Transverse colon (tissue), 4 donors: ENCODE measurements around the gene PAXIP1. TPM values are rescaled to one million over a fixed set of nuclear protein-coding genes. Genes with fewer than 3 reads are reported as not detected.

Experiments used
- DNase-seq: peaks from one replicate; pipeline ENCODE4 v3.0.0-alpha.2; 2019
- H3K27ac ChIP-seq, 4 donors: fragments of 200-600 bp; sonication (generic); 2 replicates each; pipeline ENCODE4 v1.5.1; 2016 to 2018; ENCODE audit warnings: inconsistent platforms in 4 of 4
- H3K27me3 ChIP-seq: fragments of 200-600 bp; sonication (generic); 2 replicates; pipeline ENCODE4 v1.5.1; 2017; ENCODE audit warnings: inconsistent platforms
- H3K36me3 ChIP-seq, 4 donors: fragments of 200-600 bp; sonication (generic); 2 replicates each; pipeline ENCODE4 v1.5.1; 2017 to 2019; ENCODE audit warnings: inconsistent platforms in 4 of 4
- H3K4me1 ChIP-seq, 4 donors: fragments of 200-600 bp; sonication (generic); 2 replicates each; pipeline ENCODE4 v1.5.1; 2017 to 2020; ENCODE audit warnings: inconsistent platforms in 4 of 4
- H3K4me3 ChIP-seq, 4 donors: fragments of 200-600 bp; sonication (generic); 1 replicate in 1 of 4; 2 replicates in 3 of 4; pipeline versions ENCODE4 v1.5.1 to v1.6.1; 2017 to 2019; ENCODE audit warnings: inconsistent platforms in 4 of 4
- H3K9me3 ChIP-seq, 2 donors: fragments of 200-600 bp; sonication (generic); 2 replicates each; pipeline ENCODE4 v1.5.1; 2017 to 2019; ENCODE audit warnings: inconsistent platforms in 2 of 2
- EP300 ChIP-seq: sonication (generic); formaldehyde crosslinking; IDR thresholded peaks from one replicate; pipeline ENCODE4 v1.6.1; 2017; ENCODE audit warnings: antibody characterized with exemption, low read depth
- POLR2A ChIP-seq: fragments of 450-650 bp; IDR thresholded peaks from one replicate; pipeline ENCODE4 v1.6.1; 2016; ENCODE audit warnings: antibody characterized with exemption, mild to moderate bottlenecking, moderate library complexity
- POLR2AphosphoS5 ChIP-seq, 3 donors: sonication (generic); formaldehyde crosslinking; IDR thresholded peaks; one replicate each; pipeline ENCODE4 v1.6.1; 2016; ENCODE audit warnings: antibody characterized with exemption in 3 of 3
- WGBS, 2 donors: methylation state at CpG; one replicate each; pipeline ENCODE4 v1.1.5; 2018; ENCODE audit warnings: low coverage in 1 of 2; 5-methylcytosine and 5-hydroxymethylcytosine counted together
- in situ Hi-C, 4 donors: fragments of 200-750 bp; cut with MboI; loops; one replicate each; pipeline versions ENCODE4 v1.15.0 to v1.15.1; 2017; ENCODE audit warnings: low sequenced_read_pairs in 3 of 4, low pct_ligation_motif_present in 1 of 4, low pct_unique_long_range_greater_than_20kb in 1 of 4
- intact Hi-C: fragments of 100-400 bp; cut with DNase I; formaldehyde crosslinking; loops from one replicate; pipeline ENCODE4 v1.15.1; 2023; ENCODE audit warnings: low total_unique reads
- total RNA-seq, 4 donors: library from RNA; depleted of rRNA; stranded (reverse); fragments of >200 nt; gene quantifications; one replicate each; pipeline ENCODE4 v1.1.0, GENCODE V29; 2016
- TF ChIP-seq, protein P1 (sequence below), 5 experiments: fragments of 200-600 bp in 3 of 5; fragments of 450-650 bp in 2 of 5; sonication (generic) in 3 of 5; IDR thresholded peaks; 1 replicate in 2 of 5; 2 replicates in 3 of 5; pipeline ENCODE4 v1.5.1; 2016 to 2017; ENCODE audit warnings: antibody characterized with exemption in 5 of 5, inconsistent platforms in 3 of 5, mild to moderate bottlenecking in 2 of 5, moderate library complexity in 1 of 5

Gene PAXIP1
- total RNA-seq, 4 donors from 2014 or later = 8.2 to 410 (median 13.3) TPM

- H3K27ac ChIP-seq = no peak overlapping the region
- intact Hi-C loops = no loop called here
- WGBS, 2 donors = 83% methylated on average over 13 of the region's 13 CpGs; no CpG with 5 or more reads in 1 of the 2 donors
- no peaks in the 10 kb centered on the region for H3K9me3 ChIP-seq
- no peak for TF ChIP-seq POLR2AphosphoS5 (IDR thresholded peaks at IDR 0.05)
- TF ChIP-seq, protein P1, sequence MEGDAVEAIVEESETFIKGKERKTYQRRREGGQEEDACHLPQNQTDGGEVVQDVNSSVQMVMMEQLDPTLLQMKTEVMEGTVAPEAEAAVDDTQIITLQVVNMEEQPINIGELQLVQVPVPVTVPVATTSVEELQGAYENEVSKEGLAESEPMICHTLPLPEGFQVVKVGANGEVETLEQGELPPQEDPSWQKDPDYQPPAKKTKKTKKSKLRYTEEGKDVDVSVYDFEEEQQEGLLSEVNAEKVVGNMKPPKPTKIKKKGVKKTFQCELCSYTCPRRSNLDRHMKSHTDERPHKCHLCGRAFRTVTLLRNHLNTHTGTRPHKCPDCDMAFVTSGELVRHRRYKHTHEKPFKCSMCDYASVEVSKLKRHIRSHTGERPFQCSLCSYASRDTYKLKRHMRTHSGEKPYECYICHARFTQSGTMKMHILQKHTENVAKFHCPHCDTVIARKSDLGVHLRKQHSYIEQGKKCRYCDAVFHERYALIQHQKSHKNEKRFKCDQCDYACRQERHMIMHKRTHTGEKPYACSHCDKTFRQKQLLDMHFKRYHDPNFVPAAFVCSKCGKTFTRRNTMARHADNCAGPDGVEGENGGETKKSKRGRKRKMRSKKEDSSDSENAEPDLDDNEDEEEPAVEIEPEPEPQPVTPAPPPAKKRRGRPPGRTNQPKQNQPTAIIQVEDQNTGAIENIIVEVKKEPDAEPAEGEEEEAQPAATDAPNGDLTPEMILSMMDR (IDR thresholded peaks at IDR 0.05) = no peak
- no peak for TF ChIP-seq POLR2A
- H3K4me1 ChIP-seq = peaks cover 0 to 8% (median 3%) of the 10 kb centered on the region in 4 donors
- no peak overlapping the region for H3K4me3 ChIP-seq
- no peak for DNase-seq
- peaks cover 25% of the 10 kb centered on the region for H3K27me3 ChIP-seq
- no peaks in the 10 kb centered on the region for H3K36me3 ChIP-seq
- in situ Hi-C loops = loop anchor here in 2 of 4 donors (25.0 kb wide), 2 partner anchors 270 to 445 kb away; no protein-coding TSS in a partner anchor
Measured at GRCh38 chr7:154916856-154917807, 85.8 kb downstream of the PAXIP1 start.

DNA sequence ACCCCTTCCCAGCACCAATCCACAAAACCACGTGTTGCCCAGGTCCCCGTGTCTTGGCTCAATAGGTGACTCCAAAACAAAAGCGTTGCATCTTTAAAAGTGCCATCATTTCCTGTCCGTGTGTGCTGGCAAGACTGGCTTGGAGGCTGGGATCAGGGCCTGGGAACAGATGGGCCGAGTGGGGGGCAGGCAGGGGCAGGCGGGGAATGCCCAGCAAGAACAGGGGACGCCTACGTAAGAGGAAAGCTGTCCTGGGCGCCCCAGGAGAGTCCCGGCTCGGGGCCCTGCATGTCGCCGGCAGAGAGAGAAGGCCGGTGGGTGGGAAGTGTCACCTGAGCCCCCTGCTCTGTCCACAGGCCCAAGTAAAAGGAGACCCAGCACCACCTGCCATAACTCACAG, 86.5 kb downstream of the PAXIP1 start:
- intact Hi-C loops = no loop called here
- no peaks in the 10 kb centered on the region for H3K9me3 ChIP-seq
- peaks cover 0 to 8% (median 3%) of the 10 kb centered on the region in 4 donors for H3K4me1 ChIP-seq
- no peak overlapping the region for H3K4me3 ChIP-seq
- no peaks in the 10 kb centered on the region for H3K36me3 ChIP-seq
- 89% methylated on average over 14 of the region's 14 CpGs; no CpG with 5 or more reads in 1 of the 2 donors for WGBS, 2 donors
- no peak for DNase-seq
- H3K27ac ChIP-seq = no peak overlapping the region
- peaks cover 25% of the 10 kb centered on the region for H3K27me3 ChIP-seq
- in situ Hi-C loops = loop anchor here in 2 of 4 donors (25.0 kb wide), 2 partner anchors 271 to 446 kb away; no protein-coding TSS in a partner anchor
- TF ChIP-seq, protein P1 (IDR thresholded peaks at IDR 0.05) = no peak
- no peak for TF ChIP-seq POLR2A
- TF ChIP-seq POLR2AphosphoS5 (IDR thresholded peaks at IDR 0.05) = no peak
- TF ChIP-seq EP300 = no peak

GRCh38 chr7:154915600-154915999, 87.3 kb downstream of the PAXIP1 start:
- in situ Hi-C loops = loop anchor here in 2 of 4 donors (25.0 kb wide), 2 partner anchors 272 to 447 kb away; no protein-coding TSS in a partner anchor
- 93% methylated on average over 3 of the region's 4 CpGs; no CpG with 5 or more reads in 1 of the 2 donors for WGBS, 2 donors

DNA sequence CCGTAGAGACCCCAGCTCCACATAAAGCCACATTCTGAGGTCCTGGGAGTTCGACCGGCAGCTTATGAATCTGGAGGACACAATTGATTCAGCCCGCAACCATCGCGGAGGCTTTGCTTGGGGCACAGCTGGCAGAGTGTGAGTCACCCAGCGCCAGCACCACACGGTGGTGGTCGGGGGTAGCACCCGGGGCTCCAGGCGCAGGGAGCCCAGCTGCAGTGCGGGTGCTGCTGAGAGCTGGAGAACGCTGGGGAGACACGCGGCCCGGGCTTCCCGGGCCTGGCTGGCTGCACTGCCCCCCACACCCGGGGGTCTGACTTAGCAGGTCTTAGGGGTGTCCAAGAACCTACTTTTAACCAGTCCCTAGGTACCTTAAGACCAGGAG, 87.9 kb downstream of the PAXIP1 start:
- Histone ChIP-seq H3K36me3 (no peaks in the 10 kb centered on the region), H3K9me3 (no peaks in the 10 kb centered on the region), H3K4me3 (no peak overlapping the region), H3K4me1 (peaks cover 0 to 8% (median 3%) of the 10 kb centered on the region in 4 donors), H3K27me3 (peaks cover 25% of the 10 kb centered on the region), H3K27ac (no peak overlapping the region)
- intact Hi-C loops = no loop called here
- DNase-seq = no peak
- in situ Hi-C loops = loop anchor here in 2 of 4 donors (25.0 kb wide), 2 partner anchors 272 to 447 kb away; no protein-coding TSS in a partner anchor
- WGBS, 2 donors = 87% methylated on average over 18 of the region's 18 CpGs; no CpG with 5 or more reads in 1 of the 2 donors
- TF ChIP-seq POLR2A = no peak
- no peak for TF ChIP-seq EP300
- no peak for TF ChIP-seq POLR2AphosphoS5 (IDR thresholded peaks at IDR 0.05)
- TF ChIP-seq, protein P1 (IDR thresholded peaks at IDR 0.05) = no peak

More at GRCh38 chr7:154915600-154915999, 87.3 kb downstream of the PAXIP1 start:
- TF ChIP-seq, protein P1 (IDR thresholded peaks at IDR 0.05) = no peak
- TF ChIP-seq POLR2A (no peak), EP300 (no peak), POLR2AphosphoS5 (IDR thresholded peaks at IDR 0.05) (no peak)
- Histone ChIP-seq H3K4me1 (peaks cover 0 to 8% (median 3%) of the 10 kb centered on the region in 4 donors), H3K9me3 (no peaks in the 10 kb centered on the region), H3K4me3 (no peak overlapping the region), H3K36me3 (no peaks in the 10 kb centered on the region), H3K27me3 (peaks cover 25% of the 10 kb centered on the region), H3K27ac (no peak overlapping the region)
- no peak for DNase-seq
- intact Hi-C loops = no loop called here
